Measurements from ENCODE around the gene LRRC1. TPM values are rescaled to one million over a fixed set of nuclear protein-coding genes. Genes with fewer than 3 reads are reported as not detected.
A peak's percentile ranks its signal among the peaks of the same experiment; 100 is the strongest.

LRRC1 gene
- total RNA-seq, 1 experiment from 2014 or later: 30.4 TPM

GRCh38 chr6:53951383-53951782 is 156.6 kb downstream of the LRRC1 start:
- in situ Hi-C loops (cut with HindIII; ENCODE audit: low pct_unique_long_range_greater_than_20kb, low sequenced_read_pairs): no loop called here
- DNase-seq (ENCODE audit: low read depth, low spot score): no peak

GRCh38 chr6:53956068-53956711 is 161.4 kb downstream of the LRRC1 start:
- in situ Hi-C loops (cut with HindIII; ENCODE audit: low pct_unique_long_range_greater_than_20kb, low sequenced_read_pairs): no loop called here
- DNase-seq (ENCODE audit: low read depth, low spot score): peak; percentile 89

DNA sequence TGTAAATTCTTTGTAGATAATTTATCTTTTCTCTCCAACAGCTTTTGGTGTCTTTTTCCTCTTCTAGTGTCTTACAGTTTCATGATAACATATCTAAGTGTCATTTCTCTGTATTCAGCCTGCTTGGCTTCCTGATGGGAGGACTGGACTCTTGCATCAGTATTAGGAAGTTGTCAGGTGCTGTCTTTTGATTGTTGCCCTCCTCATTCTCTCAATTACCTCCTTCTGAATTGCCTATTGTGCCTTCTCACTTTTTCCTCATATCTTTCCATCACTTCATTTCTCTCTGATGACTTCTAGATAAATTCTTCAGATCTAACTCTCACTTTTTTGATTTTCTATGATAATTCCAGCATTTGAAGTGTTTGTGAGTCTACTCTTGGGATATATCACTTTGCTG is 162.0 kb downstream of the LRRC1 start:
- in situ Hi-C loops (cut with HindIII; ENCODE audit: low pct_unique_long_range_greater_than_20kb, low sequenced_read_pairs): no loop called here
- no peak for DNase-seq (ENCODE audit: low read depth, low spot score)

DNA sequence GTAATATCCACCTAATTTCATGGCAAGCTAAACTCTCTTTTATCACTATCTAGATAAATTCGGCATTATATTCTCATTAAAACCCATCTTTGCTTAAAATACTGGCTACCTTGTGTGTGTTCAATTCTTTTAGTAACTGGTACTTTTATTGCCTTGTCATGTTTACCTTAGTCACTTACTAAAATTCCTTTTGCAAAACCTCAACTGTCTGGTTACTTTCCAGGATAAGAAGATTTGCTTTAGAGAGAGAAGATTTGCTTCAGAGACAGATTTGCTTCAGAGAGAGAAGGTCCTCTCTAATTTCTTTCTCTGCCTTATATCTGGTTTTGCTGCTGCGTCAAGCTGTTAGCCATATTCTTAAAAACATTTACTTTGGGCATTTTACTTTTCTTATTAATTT is 164.9 kb downstream of the LRRC1 start:
- DNase-seq (ENCODE audit: low read depth, low spot score): no peak
- in situ Hi-C loops (cut with HindIII; ENCODE audit: low pct_unique_long_range_greater_than_20kb, low sequenced_read_pairs): no loop called here

DNA sequence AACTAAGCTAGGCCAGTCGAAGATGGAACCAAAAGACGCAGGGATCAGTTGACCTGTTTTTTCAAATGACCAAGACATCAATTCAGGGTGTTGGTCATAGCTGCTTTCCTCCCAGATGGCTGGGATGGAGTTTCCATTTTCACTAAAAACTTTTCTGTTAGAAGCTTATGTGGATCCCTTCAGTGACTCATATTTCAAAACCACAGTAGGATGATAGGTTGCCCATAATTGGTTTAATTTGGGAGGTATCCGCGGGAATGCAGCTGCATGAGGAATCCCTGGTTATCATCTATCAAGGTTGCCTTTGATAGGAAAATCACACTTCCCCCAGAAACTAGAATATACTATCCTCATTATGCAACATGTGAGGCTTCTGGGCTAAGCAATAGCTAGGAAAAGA is 165.5 kb downstream of the LRRC1 start:
- DNase-seq (ENCODE audit: low read depth, low spot score): no peak
- in situ Hi-C loops (cut with HindIII; ENCODE audit: low pct_unique_long_range_greater_than_20kb, low sequenced_read_pairs): no loop called here

DNA sequence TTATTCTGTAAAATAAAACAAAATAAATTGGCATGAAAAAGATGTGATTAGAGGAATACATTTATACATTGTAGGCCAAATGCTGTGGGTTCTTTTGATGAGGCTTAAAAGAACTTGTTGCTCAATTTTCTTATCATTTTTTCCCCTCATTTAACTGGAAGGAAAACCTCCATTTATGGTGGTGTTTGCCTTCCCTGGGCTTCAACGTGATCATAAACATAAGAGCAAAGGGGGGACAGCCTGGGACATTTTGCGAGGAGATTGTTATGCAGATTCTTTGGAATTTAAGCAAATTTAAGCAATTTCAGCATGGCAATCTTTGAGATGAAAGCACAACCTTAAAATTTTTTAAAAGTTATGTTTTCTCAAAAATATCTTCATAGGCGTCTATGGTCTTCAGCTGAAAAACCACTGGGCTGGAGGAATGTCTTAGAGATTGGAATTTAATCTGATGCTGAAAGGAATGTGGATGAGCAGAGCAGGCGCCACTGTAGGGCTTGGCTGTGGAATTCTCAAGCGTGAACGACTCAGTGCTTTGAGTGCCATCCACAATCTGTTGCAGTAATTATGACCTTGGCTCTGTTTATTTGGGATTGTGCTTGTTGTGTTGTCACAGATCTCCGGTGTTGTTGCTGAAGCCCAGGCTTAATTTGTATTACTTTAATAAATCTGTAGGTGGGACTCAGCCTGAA is 167.0 kb downstream of the LRRC1 start:
- DNase-seq (ENCODE audit: low read depth, low spot score): no peak
- in situ Hi-C loops (cut with HindIII; ENCODE audit: low pct_unique_long_range_greater_than_20kb, low sequenced_read_pairs): no loop called here

DNA sequence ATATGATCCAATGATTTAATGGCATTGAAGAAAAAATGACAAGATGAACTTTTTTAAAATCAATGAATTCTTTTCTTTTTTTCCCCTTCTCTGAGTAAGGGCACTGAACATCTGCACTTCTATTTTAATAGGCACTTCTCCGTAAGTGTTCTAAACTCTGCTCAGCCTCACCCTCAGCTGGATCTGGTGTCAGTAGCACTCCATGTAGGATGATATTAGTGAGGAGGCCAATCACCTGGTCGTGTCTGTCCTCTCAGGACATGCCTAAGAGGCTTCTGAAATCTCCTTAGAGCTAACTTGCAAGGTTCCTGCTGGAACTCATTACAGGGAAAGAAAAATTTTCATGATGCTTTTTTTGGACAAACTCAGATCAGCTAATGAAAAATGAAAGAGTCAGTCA is 167.8 kb downstream of the LRRC1 start:
- DNase-seq (ENCODE audit: low read depth, low spot score): no peak
- in situ Hi-C loops (cut with HindIII; ENCODE audit: low pct_unique_long_range_greater_than_20kb, low sequenced_read_pairs): no loop called here

GRCh38 chr6:53967415-53967814 is 172.6 kb downstream of the LRRC1 start:
- no peak for DNase-seq (ENCODE audit: low read depth, low spot score)
- in situ Hi-C loops (cut with HindIII; ENCODE audit: low pct_unique_long_range_greater_than_20kb, low sequenced_read_pairs): no loop called here

Other genes starting within 250 kb of the LRRC1 start
- 27.6 and 34.3 TPM in 2 replicates for gene GCLC, start 249.9 kb upstream of the LRRC1 start, total RNA-seq (2014; rRNA removed; shearing (Covaris generic))
- gene KLHL31, start 129.2 kb upstream of the LRRC1 start, total RNA-seq (2014; rRNA removed; shearing (Covaris generic)): 0.18 and 0.37 TPM in 2 replicates

Data from SK-MEL-5 (cell line).